Bronchial epithelial cell (primary cell): ENCODE data around the gene VWA2. TPM values are rescaled to one million over a fixed set of nuclear protein-coding genes. Genes with fewer than 3 reads are reported as not detected.

ENCODE experiments used
- DNase-seq: peaks from one replicate; pipeline ENCODE4 v3.0.0-alpha.2; 2010; ENCODE audit warnings: low read depth
- FAIRE-seq: peaks from 2 replicates; lab custom pipeline; 2011; peaks lifted over from hg19 to GRCh38; lab: Jason Lieb, UNC
- H3K27me3 ChIP-seq: 2 replicates; pipeline ENCODE4 v1.5.1; 2011; ENCODE audit warnings: low read length; ENCODE audit not compliant: control insufficient read depth, insufficient read depth
- H3K36me3 ChIP-seq: 2 replicates; pipeline ENCODE4 v1.5.1; 2011; ENCODE audit warnings: low read length; ENCODE audit not compliant: control insufficient read depth, insufficient read depth
- H3K4me3 ChIP-seq: 2 replicates; pipeline ENCODE4 v1.5.1; 2011; ENCODE audit warnings: mild to moderate bottlenecking, low read depth, low read length, control low read depth
- total RNA-seq: library from RNA; depleted of rRNA; stranded (reverse); fragments of >200 nt; gene quantifications from 2 replicates; pipeline ENCODE4 v1.2.1, GENCODE V29; 2014
- TF ChIP-seq, protein P1 (sequence below): IDR thresholded peaks from 2 replicates; pipeline ENCODE4 v1.5.1; 2011; ENCODE audit warnings: mild to moderate bottlenecking, moderate library complexity, low read length, control low read depth, inconsistent platforms; ENCODE audit not compliant: insufficient read depth, severe bottlenecking

VWA2 gene
- total RNA-seq, 1 donor from 2014 or later, result 3.9 TPM

DNA sequence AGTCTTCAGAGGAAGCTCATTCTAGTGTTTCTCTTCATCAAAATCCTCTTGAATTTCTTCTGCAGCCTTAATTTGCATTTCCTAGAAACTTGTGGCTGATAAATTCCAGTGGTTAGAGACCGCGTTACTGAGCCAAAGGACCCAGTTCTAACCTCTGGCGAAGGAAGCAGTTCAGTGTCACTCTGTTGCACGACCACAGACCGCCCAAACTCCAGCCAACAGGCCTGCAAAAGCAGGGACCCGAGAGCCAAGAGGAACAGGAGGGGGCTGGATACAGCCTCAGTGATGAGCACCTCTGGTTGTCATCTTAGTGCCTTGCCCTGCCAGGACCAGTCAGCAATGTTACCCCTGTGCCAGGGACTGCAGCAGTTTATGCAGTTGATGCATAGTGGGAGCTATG is 95.2 kb downstream of the VWA2 start:
- Histone ChIP-seq H3K27me3 (no peaks in the 10 kb centered on the region), H3K4me3 (no peak overlapping the region), H3K36me3 (no peaks in the 10 kb centered on the region)
- TF ChIP-seq, protein P1, sequence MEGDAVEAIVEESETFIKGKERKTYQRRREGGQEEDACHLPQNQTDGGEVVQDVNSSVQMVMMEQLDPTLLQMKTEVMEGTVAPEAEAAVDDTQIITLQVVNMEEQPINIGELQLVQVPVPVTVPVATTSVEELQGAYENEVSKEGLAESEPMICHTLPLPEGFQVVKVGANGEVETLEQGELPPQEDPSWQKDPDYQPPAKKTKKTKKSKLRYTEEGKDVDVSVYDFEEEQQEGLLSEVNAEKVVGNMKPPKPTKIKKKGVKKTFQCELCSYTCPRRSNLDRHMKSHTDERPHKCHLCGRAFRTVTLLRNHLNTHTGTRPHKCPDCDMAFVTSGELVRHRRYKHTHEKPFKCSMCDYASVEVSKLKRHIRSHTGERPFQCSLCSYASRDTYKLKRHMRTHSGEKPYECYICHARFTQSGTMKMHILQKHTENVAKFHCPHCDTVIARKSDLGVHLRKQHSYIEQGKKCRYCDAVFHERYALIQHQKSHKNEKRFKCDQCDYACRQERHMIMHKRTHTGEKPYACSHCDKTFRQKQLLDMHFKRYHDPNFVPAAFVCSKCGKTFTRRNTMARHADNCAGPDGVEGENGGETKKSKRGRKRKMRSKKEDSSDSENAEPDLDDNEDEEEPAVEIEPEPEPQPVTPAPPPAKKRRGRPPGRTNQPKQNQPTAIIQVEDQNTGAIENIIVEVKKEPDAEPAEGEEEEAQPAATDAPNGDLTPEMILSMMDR, result no peak
- DNase-seq (no peak), FAIRE-seq (no peak)

DNA sequence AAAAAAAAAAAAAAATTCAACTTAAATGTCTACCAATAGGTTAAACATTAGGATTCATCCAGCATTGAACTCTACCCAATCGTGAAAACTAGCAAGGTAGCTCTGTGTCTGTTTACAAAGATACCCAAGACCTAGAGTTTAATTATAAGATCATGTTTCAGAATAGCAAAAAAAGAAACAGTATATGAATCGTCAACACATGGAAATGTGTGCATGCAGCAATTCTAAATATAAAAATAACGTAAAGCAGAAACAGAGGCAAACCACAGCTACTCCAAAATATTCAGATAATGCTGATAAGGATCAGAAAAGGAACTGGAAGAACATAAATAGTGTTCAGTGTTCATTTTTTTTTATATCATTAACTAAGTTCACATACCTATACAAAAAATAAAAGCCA is 96.6 kb downstream of the VWA2 start:
- TF ChIP-seq, protein P1, result no peak
- FAIRE-seq (no peak), DNase-seq (no peak)
- Histone ChIP-seq H3K27me3 (no peaks in the 10 kb centered on the region), H3K4me3 (no peak overlapping the region), H3K36me3 (no peaks in the 10 kb centered on the region)

DNA sequence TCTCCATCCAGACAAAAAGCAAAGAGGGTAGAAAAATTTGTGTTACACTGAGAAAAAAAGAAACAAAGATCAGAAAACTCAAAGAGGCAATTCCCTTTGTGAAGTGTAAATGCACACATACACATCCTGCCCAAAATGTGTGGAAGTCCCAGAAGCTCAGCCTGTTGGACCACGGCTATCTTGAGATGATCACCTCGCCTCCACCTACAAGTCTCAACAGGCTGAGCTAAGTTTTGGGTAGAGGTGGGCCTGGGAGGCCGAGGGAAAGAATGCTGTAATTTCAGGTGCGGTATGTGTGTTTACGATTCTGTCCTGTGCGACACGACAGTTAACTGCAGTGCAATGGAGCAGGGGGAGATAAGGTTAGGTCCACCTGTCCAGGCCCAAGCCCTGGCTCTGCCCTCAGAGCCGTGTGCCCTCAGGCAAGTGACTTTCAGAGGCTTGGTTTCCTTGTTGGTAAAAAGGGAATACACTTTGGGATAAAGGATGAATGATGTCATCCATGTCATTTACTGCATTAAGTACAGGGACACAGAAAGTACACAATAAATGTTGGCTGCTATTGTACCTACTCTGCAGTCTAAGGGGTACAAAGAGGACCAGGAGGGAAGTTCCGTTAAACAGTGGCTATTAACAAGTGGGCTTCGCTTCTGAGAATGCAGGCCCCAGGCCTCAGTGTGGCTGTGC is 97.9 kb downstream of the VWA2 start:
- DNase-seq, result peak; percentile 38
- TF ChIP-seq, protein P1, result no peak
- peak; percentile 50 for FAIRE-seq
- H3K27me3 ChIP-seq, result no peaks in the 10 kb centered on the region
- no peaks in the 10 kb centered on the region for H3K36me3 ChIP-seq
- no peak overlapping the region for H3K4me3 ChIP-seq

DNA sequence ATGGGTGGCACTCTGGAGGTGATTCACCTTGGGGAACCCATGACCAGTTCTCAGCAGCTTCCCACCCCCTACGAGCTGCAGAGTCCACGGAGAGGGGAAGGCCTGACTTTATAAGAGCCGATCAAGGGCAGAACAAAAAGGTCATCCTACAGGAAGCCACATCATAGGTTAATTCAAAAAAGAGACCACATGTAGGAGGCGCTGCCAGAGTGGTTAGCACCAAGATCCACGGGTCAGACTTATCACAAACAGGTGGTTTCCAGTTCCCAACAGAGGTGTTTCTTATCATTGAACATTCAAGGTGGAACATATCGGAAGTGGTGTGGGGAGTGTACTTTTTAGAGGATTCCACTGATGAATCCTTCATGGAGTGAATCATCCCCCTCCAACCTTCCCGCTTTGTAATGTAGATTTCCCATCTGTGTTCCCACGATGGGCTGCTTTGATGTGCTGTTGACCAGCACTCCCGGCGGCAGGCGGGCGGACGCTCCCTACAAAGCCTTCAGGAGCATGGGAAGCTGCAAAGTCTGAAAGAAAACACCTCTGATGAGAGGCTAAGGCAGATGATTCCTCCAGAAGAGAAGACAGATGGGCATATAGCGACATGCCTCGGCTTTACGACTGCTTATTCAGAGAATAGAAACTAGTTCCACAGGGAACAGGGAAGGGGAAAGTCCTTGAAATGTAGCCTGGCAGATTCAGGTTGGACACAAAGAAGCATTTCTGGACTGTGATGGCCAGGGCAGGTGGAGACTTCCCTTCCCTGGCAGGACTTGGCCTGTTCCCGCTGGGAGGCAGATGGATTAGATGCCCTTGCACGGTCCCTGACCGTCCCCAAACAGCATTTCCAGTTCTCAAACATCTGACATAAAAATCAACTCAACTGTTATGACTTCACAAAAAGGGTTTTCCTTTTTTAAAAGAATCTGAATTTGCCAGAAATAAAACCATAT is 98.7 kb downstream of the VWA2 start:
- FAIRE-seq (peak; percentile 18), DNase-seq (no peak)
- H3K36me3 ChIP-seq, result no peaks in the 10 kb centered on the region
- H3K4me3 ChIP-seq, result no peak overlapping the region
- TF ChIP-seq, protein P1, result no peak
- H3K27me3 ChIP-seq, result no peaks in the 10 kb centered on the region

DNA sequence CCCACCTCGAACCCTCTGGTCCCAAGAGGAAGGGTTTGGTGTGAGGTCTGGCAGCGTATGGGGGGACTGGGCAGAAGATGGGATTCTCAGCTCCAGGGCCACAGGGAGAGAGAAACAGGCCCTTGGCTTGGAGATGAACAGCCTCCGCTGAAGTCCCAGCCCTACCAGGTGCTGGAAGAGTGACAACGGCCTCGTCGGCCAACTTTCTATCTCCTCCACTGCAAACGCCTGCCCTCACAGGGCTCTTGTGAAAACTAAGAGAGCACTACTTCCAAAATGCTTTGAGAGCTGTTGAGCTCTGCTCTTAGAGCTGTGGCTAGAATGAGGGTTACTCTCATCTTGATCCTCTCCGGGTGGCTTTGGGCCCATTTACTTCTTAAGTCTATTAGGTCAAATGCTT is 101.8 kb downstream of the VWA2 start:
- TF ChIP-seq, protein P1, result no peak
- Histone ChIP-seq H3K4me3 (no peak overlapping the region), H3K27me3 (no peaks in the 10 kb centered on the region), H3K36me3 (no peaks in the 10 kb centered on the region)
- FAIRE-seq (no peak), DNase-seq (no peak)

Other genes with a start within 250 kb of the VWA2 start
- 1.8 and 2.2 TPM in 2 replicates for gene ADRB1, start 195.4 kb upstream of the VWA2 start, total RNA-seq
- gene CCDC186, start 65.1 kb upstream of the VWA2 start, total RNA-seq, result 21.6 and 22.4 TPM in 2 replicates
- gene TDRD1, start 59.9 kb upstream of the VWA2 start, total RNA-seq, result 1.8 and 2.1 TPM in 2 replicates
- gene AFAP1L2, start 165.2 kb downstream of the VWA2 start, total RNA-seq, result 6.8 and 10.8 TPM in 2 replicates